ENCODE data around the gene HEMGN.

- no peak for TF ChIP-seq POLR2A (IDR thresholded peaks at IDR 0.05)
- no peak for TF ChIP-seq CTCF (IDR thresholded peaks at IDR 0.05)
- no peak for TF ChIP-seq POLR2AphosphoS5 (IDR thresholded peaks at IDR 0.05)
Measured at GRCh38 chr9:97936998-97937397, 974 bp downstream of the HEMGN start.

Data from upper lobe of left lung (tissue), 4 donors.